B cell (primary cell): ENCODE results near the gene NCOR1. TPM values are rescaled to one million over a fixed set of nuclear protein-coding genes. Genes with fewer than 3 reads are reported as not detected.

Experiments
- ATAC-seq: fragments of 200-7000 bp; cut with Tn5 transposase; one replicate; pipeline ENCODE4 v1.10.0; 2021; ENCODE audit warnings: low read depth, mild to moderate bottlenecking, moderate number of reproducible peaks, moderate library complexity
- CTCF ChIA-PET: fragments of 350-600 bp; sonication (Branson Sonifier 250); formaldehyde crosslinking; loops from one replicate; lab custom pipeline; 2021; ENCODE audit warnings: antibody characterized with exemption, inconsistent platforms; lab: Charles Lee
- POLR2A ChIA-PET: fragments of 350-600 bp; sonication (Branson Sonifier 250); formaldehyde crosslinking; loops from one replicate; lab custom pipeline; 2021; ENCODE audit warnings: antibody characterized with exemption; lab: Charles Lee
- DNase-seq: peaks from one replicate; pipeline ENCODE4 v3.0.0; 2013
- H2AFZ ChIP-seq: 2 replicates; pipeline ENCODE4 v1.6.1; 2012; ENCODE audit warnings: mild to moderate bottlenecking, low read depth, low read length; ENCODE audit not compliant: insufficient read depth, poor library complexity, severe bottlenecking
- H3K27ac ChIP-seq, 2 donors: 1 replicate in 1 of 2; 2 replicates in 1 of 2; pipeline ENCODE4 v1.5.1; 2012 to 2013; ENCODE audit warnings: low read length in 2 of 2, mild to moderate bottlenecking in 2 of 2, moderate library complexity in 1 of 2
- H3K27me3 ChIP-seq, 4 experiments: fragments of 200-600 bp in 1 of 4; sonication (generic) in 1 of 4; replicated peaks in 1 of 4; 1 replicate in 2 of 4; 2 replicates in 2 of 4; pipeline versions ENCODE4 v1.6.1 to v1.7.0; 2013 to 2016; ENCODE audit warnings: low read length in 3 of 4, mild to moderate bottlenecking in 2 of 4, mixed read lengths in 1 of 4, moderate library complexity in 1 of 4; ENCODE audit not compliant: insufficient read depth in 4 of 4, control insufficient read depth in 3 of 4; ENCODE audit errors: control extremely low read depth in 1 of 4
- H3K36me3 ChIP-seq, 2 experiments: replicated peaks in 1 of 2; 1 replicate in 1 of 2; 2 replicates in 1 of 2; pipeline versions ENCODE4 v1.6.1 to v1.7.1; 2013; ENCODE audit warnings: low read length in 1 of 2; ENCODE audit not compliant: insufficient read depth in 2 of 2, control insufficient read depth in 1 of 2; ENCODE audit errors: control extremely low read depth in 1 of 2, extremely low read depth in 1 of 2
- H3K4me1 ChIP-seq, 2 donors: fragments of 200-600 bp in 1 of 2; sonication (generic) in 1 of 2; 1 replicate in 1 of 2; 2 replicates in 1 of 2; pipeline versions ENCODE4 v1.5.1 to v1.6.1; 2013 to 2017; ENCODE audit warnings: low read length in 2 of 2; ENCODE audit not compliant: control insufficient read depth in 2 of 2, insufficient read depth in 2 of 2
- H3K4me2 ChIP-seq: replicated peaks from 2 replicates; pipeline ENCODE3; 2012; ENCODE audit warnings: mild to moderate bottlenecking, low read depth, low read length; ENCODE audit not compliant: poor library complexity, severe bottlenecking
- H3K4me3 ChIP-seq, 5 experiments: fragments of 200-600 bp in 1 of 5; sonication (generic) in 1 of 5; 1 replicate in 3 of 5; 2 replicates in 2 of 5; pipeline versions ENCODE4 v1.5.1 to v1.7.0; 2011 to 2016; ENCODE audit warnings: low read length in 4 of 5, mild to moderate bottlenecking in 4 of 5, low read depth in 2 of 5, control low read depth in 1 of 5, moderate library complexity in 1 of 5; ENCODE audit not compliant: insufficient read depth in 1 of 5; ENCODE audit errors: control extremely low read depth in 1 of 5, extremely low read depth in 1 of 5
- H3K79me2 ChIP-seq: fragments of 200-600 bp; sonication (generic); one replicate; pipeline ENCODE4 v1.6.0; 2016; ENCODE audit warnings: low read length; ENCODE audit not compliant: control insufficient read depth, insufficient read depth
- H3K9ac ChIP-seq: fragments of 200-600 bp; sonication (generic); 2 replicates; pipeline ENCODE4 v1.6.1; 2017; ENCODE audit warnings: mild to moderate bottlenecking, low read length, moderate library complexity
- H3K9me3 ChIP-seq, 3 donors: one replicate each; pipeline versions ENCODE4 v1.6.1 to v1.7.1; 2013; ENCODE audit warnings: low read length in 2 of 3; ENCODE audit not compliant: control insufficient read depth in 2 of 3, insufficient read depth in 1 of 3; ENCODE audit errors: control extremely low read depth in 1 of 3
- H4K20me1 ChIP-seq: 2 replicates; pipeline ENCODE4 v1.6.0; 2012; ENCODE audit warnings: mild to moderate bottlenecking, low read length; ENCODE audit not compliant: insufficient read depth, control insufficient read depth, poor library complexity, severe bottlenecking
- H3K27ac Mint-ChIP-seq: one replicate; pipeline ENCODE4 v1.8.0; 2021; ENCODE audit warnings: mixed read lengths
- H3K27me3 Mint-ChIP-seq: one replicate; pipeline ENCODE4 v1.8.0; 2021; ENCODE audit warnings: mixed read lengths
- H3K4me1 Mint-ChIP-seq: one replicate; pipeline ENCODE4 v1.8.0; 2021; ENCODE audit warnings: mixed read lengths
- H3K4me3 Mint-ChIP-seq: one replicate; pipeline ENCODE4 v1.8.0; 2021; ENCODE audit warnings: mixed read lengths
- H3K9me3 Mint-ChIP-seq: one replicate; pipeline ENCODE4 v1.8.0; 2022; ENCODE audit warnings: mixed read lengths; ENCODE audit not compliant: insufficient read depth
- EZH2 ChIP-seq: IDR thresholded peaks from 2 replicates; pipeline ENCODE4 v1.6.1; 2012; ENCODE audit warnings: borderline replicate concordance, low read depth, mild to moderate bottlenecking, moderate library complexity, low read length; ENCODE audit not compliant: insufficient read depth, poor library complexity, severe bottlenecking
- WGBS: methylation state at CpG from one replicate; pipeline ENCODE4 v1.1.5; 2013; ENCODE audit warnings: missing lambda C conversion rate; ENCODE audit not compliant: insufficient coverage; 5-methylcytosine and 5-hydroxymethylcytosine counted together
- intact Hi-C: fragments of 100-400 bp; cut with micrococcal nuclease; formaldehyde crosslinking; loops from one replicate; pipeline ENCODE4 v1.10.0; 2022
- polyA plus RNA-seq: library from polyadenylated mRNA; depleted of rRNA; stranded (reverse); fragments of >200 nt; gene quantifications from 2 replicates; pipeline ENCODE4 v1.2.3, GENCODE V29; 2012
- total RNA-seq, 2 donors: library from RNA; stranded (reverse); fragments of 120-200 nt in 1 of 2; gene quantifications; 1 replicate in 1 of 2; 2 replicates in 1 of 2; pipeline versions ENCODE4 v1.2.3 to v1.2.4, GENCODE V29; 2013 to 2022
- TF ChIP-seq, protein P1 (sequence below): fragments of 200-600 bp; IDR thresholded peaks from one replicate; pipeline ENCODE4 v1.8.0; 2022; ENCODE audit warnings: antibody characterized with exemption, mild to moderate bottlenecking

NCOR1 gene
- total and polyA plus RNA-seq, 2 donors (not counting 1 experiment from before 2014, with no cell fraction given): 46.3 to 217 TPM

DNA sequence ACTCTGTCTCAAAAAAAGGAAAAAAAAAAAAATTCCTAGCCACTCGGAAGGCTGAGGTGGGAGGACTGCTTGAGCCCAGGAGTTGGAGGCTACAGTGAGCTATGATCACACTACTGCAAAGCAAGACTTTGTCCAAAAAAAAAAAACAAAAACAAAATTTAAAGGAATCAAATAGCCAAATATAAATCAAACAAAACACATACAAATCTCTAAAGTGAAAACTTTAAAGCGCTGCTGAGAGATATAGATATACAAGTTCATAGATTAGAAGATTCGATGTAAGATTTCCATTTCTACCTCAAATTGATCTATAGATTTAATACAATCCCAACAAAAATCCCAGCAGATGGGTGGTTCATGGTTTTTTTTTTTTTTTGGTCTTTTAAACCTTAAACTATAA lies 132.1 kb downstream of the NCOR1 start:
- H3K27me3 ChIP-seq: no peaks in the 10 kb centered on the region
- peaks cover 12% of the 10 kb centered on the region for H4K20me1 ChIP-seq
- intact Hi-C loops: no loop called here
- H3K4me1 Mint-ChIP-seq: no peaks in the 10 kb centered on the region
- H3K4me1 ChIP-seq: no peaks in the 10 kb centered on the region
- H3K4me2 ChIP-seq: no peak overlapping the region
- H3K4me3 ChIP-seq: no peak overlapping the region
- H3K27ac Mint-ChIP-seq: no peak overlapping the region
- peaks cover 3 to 71% of the 10 kb centered on the region in 2 experiments for H3K36me3 ChIP-seq
- DNase-seq (no peak), ATAC-seq (no peak)
- no peak overlapping the region for H2AFZ ChIP-seq
- CTCF ChIA-PET: no interaction called here
- POLR2A ChIA-PET: no interaction called here
- no peak for TF ChIP-seq EZH2
- TF ChIP-seq, protein P1, sequence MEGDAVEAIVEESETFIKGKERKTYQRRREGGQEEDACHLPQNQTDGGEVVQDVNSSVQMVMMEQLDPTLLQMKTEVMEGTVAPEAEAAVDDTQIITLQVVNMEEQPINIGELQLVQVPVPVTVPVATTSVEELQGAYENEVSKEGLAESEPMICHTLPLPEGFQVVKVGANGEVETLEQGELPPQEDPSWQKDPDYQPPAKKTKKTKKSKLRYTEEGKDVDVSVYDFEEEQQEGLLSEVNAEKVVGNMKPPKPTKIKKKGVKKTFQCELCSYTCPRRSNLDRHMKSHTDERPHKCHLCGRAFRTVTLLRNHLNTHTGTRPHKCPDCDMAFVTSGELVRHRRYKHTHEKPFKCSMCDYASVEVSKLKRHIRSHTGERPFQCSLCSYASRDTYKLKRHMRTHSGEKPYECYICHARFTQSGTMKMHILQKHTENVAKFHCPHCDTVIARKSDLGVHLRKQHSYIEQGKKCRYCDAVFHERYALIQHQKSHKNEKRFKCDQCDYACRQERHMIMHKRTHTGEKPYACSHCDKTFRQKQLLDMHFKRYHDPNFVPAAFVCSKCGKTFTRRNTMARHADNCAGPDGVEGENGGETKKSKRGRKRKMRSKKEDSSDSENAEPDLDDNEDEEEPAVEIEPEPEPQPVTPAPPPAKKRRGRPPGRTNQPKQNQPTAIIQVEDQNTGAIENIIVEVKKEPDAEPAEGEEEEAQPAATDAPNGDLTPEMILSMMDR: no peak
- no peaks in the 10 kb centered on the region for H3K27me3 Mint-ChIP-seq
- H3K9ac ChIP-seq: no peak overlapping the region
- no peak overlapping the region for H3K27ac ChIP-seq
- H3K9me3 ChIP-seq: no peaks in the 10 kb centered on the region
- WGBS: no CpG with 5 or more reads among the region's 3 CpGs
- peaks cover 20% of the 10 kb centered on the region for H3K79me2 ChIP-seq
- H3K9me3 Mint-ChIP-seq: no peaks in the 10 kb centered on the region
- H3K4me3 Mint-ChIP-seq: no peak overlapping the region

DNA sequence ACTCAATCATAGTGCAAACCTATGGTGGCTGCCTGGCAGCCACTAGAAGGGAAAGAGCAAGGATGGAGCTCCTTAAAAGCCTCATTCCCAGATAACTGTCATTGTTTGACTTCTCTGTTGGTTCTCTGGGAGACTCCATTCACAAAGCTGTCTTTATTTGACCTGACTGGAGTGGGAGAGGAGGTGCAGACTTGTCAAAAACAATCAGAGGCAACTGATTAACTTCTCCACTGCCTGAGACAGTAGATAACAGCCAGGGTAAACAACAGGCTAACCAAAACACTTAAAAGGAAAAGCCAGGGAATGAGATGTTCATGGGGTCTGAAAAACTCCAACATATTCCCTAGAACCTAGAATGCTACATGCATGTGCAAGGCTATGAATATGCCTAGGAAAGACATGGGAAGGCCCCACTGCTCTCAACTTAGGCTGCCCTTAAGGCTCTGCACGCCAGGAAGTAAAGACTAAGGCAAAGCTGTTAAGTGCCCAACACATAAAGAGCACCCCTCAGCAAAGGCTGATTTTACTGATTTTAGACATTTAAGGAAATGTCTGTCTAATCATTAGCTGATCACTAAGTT lies 133.7 kb downstream of the NCOR1 start:
- Histone ChIP-seq H3K79me2 (peaks cover 20% of the 10 kb centered on the region), H3K4me1 (no peaks in the 10 kb centered on the region), H3K4me3 (no peak overlapping the region), H3K36me3 (peaks cover 1 to 71% of the 10 kb centered on the region in 2 experiments), H3K27ac (no peak overlapping the region), H3K4me2 (no peak overlapping the region), H4K20me1 (peaks cover 12% of the 10 kb centered on the region), H3K9ac (no peak overlapping the region), H3K27me3 (no peaks in the 10 kb centered on the region), H2AFZ (no peak overlapping the region), H3K9me3 (no peaks in the 10 kb centered on the region)
- H3K27ac Mint-ChIP-seq: no peak overlapping the region
- no peak for TF ChIP-seq EZH2
- TF ChIP-seq, protein P1: no peak
- CTCF ChIA-PET: no interaction called here
- no peaks in the 10 kb centered on the region for H3K27me3 Mint-ChIP-seq
- H3K4me1 Mint-ChIP-seq: no peaks in the 10 kb centered on the region
- ATAC-seq (no peak), DNase-seq (no peak)
- intact Hi-C loops: no loop called here
- no peak overlapping the region for H3K4me3 Mint-ChIP-seq
- POLR2A ChIA-PET: interaction anchor here (0.7 kb wide), 1 partner anchor 261 kb away, joined by 11 read pairs; no protein-coding TSS in a partner anchor
- no peaks in the 10 kb centered on the region for H3K9me3 Mint-ChIP-seq
- no CpG with 5 or more reads among the region's 1 CpG for WGBS
